HG03039 (cell line): ENCODE measurements around the gene GLIS2.
A peak's percentile ranks its signal among the peaks of the same experiment; 100 is the strongest.

Experiments used
- ATAC-seq: cut with Tn5 transposase; IDR thresholded peaks from one replicate; pipeline ENCODE4 v1.9.1; 2021; ENCODE audit warnings: mild to moderate bottlenecking, moderate library complexity; ENCODE audit not compliant: unreplicated experiment

Gene GLIS2

GRCh38 chr16:4315186-4316107 lies at the start of gene GLIS2:
Gene GLIS2, plus strand, starts transcription at chr16:4316067. Its CDS starts 16,214 bp downstream, at chr16:4332281.
- no peak for ATAC-seq

GRCh38 chr16:4266372-4266771 lies 49.5 kb upstream of the GLIS2 start:
- no peak for ATAC-seq

- ATAC-seq = no peak
Measured at GRCh38 chr16:4270091-4270490, 45.8 kb upstream of the GLIS2 start.

DNA sequence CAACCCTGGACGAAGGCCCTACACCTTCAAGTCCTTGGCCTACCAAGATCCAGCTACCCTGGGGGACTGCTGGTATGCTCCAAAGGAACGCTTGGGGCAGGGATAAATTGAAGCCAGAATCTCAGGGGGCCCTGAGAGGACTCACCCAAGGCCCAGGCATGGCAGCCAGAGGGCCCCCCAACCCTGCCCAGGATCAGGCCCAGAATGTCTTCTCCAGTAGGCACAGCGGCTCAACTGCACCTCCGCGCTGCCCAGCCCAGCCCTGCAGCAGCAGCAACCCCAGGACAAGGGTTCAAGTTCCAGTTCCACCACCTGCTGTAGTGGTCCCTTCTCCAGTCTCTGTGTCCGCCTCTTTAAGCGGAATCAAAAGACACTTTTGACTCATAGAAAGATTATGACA lies 45.3 kb upstream of the GLIS2 start:
- no peak for ATAC-seq

DNA sequence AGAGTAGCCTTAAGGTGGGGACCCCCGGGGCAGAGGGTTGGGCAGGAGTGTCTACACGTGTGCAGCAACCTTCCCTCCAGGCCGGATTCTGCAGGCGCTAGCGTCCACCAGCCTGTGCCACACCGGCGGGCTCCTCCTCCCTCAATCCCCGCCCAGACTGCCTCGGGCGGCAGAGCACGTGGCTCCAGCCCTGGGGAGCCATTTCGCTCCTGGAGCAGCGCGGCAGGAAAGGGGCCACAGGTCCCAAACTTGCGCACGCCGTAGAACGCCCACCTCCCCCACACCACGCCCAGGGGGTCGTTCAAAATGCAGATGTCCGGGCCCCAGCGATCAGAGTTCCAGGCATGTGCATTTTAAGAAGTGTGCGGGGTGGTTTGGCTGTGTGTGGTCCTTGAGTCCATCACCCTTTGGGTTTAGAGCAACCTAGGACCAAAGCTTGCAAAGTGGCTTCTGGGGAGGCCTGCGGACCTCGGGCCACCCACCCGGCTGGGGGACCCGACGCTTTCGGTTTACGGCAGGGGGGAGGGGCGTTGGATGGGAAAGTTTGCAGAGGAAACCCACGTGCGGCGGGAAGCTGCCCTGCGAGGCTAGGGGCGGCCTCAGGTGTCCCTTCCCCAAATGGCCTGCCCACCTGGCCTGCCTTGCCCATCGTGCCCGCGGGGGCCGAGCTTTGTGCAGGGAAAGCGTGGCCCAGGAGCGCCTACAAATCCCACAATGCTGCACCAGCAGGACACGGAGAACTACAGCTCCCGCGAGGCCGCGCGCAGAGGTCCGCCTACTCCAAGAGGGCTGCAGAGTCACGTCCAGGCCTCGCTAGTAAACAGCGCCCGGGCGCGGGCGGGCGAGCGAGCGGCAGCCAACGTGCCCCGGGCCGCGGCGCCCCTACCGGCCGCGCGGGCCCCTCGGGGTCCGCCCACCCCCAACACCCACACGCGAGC lies 44.4 kb upstream of the GLIS2 start:
- ATAC-seq = peak; percentile 41

- peak; percentile 4 for ATAC-seq
Measured at GRCh38 chr16:4272114-4272956, 43.5 kb upstream of the GLIS2 start.

GRCh38 chr16:4273858-4274311 lies 42.0 kb upstream of the GLIS2 start:
- ATAC-seq = no peak

- ATAC-seq = no peak
Measured at GRCh38 chr16:4275861-4276260, 40.0 kb upstream of the GLIS2 start.

DNA sequence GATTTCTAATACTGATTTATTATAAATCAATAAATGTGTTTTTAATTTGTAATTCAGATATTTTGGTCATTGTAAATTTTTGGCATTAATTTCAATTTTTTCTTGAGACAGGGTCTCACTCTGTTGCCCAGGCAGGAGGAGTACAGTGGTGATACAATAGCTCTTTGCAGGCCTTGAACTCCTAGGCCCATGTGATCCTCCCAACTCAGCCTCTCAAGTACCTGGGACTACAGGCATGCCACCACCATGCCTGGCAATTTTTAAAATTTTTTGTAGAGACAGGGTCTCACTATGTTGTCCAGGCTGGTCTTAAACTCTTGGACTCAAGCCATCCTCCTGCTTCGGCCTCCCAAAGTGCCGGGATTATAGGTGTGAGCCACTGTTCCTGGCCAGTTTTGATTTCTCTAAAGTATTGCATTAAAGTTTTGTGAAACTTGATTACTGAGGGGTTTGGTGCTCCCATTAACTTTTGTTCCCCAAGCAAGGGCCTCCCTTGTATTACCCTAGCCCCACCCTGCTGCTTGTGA lies 37.8 kb upstream of the GLIS2 start:
- no peak for ATAC-seq

- no peak for ATAC-seq
Measured at GRCh38 chr16:4280625-4281024, 35.2 kb upstream of the GLIS2 start.

DNA sequence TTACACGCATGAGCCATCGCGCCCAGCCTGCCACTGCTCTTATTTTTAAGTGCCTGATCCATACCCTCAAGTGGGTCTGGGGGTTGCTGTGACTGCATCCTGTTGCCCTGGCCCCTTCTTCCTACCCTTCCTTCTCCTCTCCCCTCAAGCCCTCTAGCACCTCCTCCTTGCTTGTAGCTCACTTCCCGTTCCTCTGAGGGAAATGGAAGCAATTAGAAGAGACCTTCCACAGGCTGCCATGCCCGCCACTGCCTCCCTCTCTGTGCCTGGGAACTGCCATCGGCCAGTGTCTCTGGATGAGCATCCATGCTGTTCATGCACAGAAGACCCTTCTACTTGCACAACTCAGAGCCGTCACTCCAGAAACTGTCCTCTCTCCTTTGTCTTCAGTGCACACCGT lies 32.4 kb upstream of the GLIS2 start:
- no peak for ATAC-seq

DNA sequence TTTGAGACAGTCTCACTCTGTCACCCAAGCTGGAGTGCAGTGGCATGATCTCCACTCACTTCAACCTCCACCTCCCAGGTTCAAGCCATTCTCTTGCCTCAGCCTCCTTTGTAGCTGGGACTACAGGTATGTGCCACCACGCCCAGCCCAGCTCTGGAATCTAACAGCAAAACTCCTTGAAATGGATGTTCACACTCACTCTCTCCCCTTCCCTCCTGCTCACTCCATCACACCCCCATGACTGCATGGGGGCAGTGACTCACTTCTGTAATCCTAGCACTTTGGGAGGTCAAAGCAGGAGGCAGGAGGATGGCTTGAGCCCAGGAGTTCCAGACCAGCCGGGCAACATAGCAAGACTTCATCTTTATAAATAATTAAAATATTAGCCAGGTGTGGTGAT lies 31.9 kb upstream of the GLIS2 start:
- no peak for ATAC-seq

- no peak for ATAC-seq
Measured at GRCh38 chr16:4285167-4285566, 30.7 kb upstream of the GLIS2 start.

DNA sequence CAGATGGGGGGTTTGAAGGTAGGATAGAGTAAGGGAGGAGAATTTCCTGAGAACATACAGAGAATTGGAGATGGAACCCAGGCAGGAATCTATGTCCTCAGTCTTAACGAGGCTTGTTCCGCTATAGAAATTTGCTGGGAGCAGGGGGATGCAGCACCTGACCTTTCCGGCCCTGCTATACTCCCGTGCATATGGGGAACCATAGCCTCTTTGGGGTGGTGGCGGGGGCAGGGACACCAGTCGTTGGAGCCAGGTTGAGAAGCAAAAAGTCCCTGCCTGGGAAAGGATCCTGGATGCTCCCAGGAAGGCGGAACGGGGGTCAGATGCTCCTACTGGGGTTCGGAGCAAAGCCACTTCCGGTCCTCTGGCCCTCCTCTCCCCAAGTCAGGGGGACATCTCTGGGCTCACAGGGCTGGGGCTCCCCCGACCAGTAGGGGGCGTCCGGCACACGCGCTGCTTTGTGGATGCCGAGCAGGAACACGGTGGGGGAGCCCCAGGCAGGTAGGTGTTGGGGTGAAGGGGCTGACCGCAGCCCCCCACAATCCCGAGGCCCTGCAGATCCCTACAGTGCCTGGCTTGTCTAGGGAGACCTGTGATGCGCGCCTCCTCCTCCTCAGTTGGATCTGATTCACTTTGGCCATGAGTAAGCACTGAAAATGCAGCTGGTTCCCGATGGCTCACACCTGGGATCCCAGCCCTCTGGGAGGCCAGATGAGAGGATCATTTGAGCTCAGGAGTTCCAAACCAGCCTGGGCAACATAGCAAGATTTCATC lies 27.5 kb upstream of the GLIS2 start:
- ATAC-seq = peak; percentile 68

GRCh38 chr16:4290236-4290830 lies 25.5 kb upstream of the GLIS2 start:
- no peak for ATAC-seq

DNA sequence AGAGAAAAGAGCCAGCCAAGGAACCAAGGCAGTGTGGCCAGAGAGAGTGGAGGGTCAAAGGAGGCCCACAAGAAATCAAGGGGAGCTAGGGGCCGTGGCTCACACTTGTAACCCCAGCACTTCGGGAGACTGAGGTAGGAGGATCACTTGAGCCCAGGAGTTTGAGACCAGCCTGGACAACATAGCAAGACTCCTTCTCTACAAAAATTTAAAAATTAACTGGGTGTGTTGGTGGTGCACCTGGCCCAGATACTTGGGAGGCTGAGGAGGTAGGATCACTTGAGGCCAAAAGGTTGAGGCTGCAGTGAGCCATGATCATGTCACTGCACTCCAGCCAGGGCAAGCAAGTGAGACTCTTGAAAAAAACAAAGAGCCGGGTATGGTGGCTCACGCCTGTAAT lies 24.2 kb upstream of the GLIS2 start:
- ATAC-seq = no peak

DNA sequence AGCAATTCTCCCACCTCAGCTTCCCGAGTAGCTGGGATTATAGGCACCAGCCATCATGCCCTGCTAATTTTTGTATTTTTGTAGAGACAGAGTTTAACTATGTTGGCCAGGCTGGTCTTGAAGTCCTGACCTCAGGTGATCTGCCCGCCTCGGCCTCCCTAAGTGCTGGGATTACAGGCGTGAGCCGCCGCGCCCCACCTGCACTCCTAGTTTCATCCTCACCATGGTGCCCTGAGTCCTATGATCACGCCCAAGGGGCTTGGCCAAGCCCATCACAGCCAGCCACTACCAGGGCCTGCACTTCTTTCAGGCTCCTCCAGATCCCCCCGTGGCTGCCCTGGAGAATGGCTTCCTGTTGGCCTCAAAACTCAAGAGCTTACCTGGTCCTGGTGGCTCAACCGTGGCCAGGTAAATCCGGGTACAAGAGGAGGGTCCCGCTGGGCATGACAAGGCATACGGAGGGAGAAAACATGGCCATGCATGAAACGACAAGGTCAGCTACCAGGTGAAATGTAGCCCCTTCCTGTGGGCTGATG lies 22.6 kb upstream of the GLIS2 start:
- ATAC-seq = no peak

DNA sequence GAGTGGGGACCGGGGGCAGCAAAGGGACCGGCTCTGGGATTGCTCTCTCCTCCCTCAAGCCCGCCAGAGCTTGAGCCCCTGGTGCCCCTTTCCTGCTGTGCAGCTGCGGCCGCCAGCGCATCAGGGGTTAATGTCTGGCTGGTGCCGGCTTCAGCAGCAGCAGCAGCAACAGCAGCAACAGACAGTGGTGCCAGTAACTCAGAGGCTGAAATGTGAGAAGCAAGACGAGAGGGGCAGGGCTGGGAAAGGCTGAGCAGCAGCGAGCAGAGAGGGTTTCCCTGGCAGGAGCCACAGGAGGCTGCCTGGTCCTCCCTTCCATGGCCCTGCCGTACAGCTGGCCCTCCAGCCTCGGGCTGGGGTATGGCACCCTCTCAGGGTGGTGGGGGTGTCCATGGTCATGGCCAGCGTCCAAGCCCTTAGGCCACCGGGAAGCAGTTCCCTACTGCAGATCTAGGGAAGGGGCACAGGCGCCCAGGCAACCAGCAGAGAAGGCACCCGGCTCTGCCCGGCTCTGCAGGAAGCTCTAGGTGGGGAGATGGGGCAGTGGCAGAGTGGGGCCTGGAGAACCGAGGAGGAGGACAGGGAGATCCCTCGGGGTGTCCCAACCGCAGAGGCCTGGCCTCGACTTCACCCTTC lies 21.9 kb upstream of the GLIS2 start:
- no peak for ATAC-seq

DNA sequence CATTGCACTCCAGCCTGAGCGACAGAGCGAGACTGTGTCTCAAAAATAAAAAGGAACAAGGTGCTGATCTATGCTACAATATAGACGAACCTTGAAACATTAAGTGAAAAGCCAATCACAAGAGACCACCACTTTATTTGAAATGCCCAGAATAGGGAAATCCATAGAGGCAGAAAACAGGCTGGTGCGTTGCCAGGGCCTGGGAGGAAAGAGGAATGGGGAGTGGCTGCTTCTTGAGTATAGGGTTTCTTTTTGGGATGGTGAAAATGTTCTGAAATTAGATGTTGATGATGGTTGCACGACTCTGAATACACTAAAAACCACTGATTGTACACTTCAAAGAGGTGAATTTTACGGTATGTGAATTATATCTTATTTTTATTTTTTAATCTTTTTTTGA lies 20.3 kb upstream of the GLIS2 start:
- no peak for ATAC-seq
